ENCODE results near the gene NAA35. TPM values are rescaled to one million over a fixed set of nuclear protein-coding genes. Genes with fewer than 3 reads are reported as not detected.

The NAA35 gene
- total and polyA plus RNA-seq, 2 of the 8 experiments (the other 6 are each of a cell fraction or from before 2014, with no cell fraction given) = 12.9 to 35.2 TPM

- no peak for DNase-seq (ENCODE audit: low read depth in 1 of 2, low spot score in 2 of 2)
- H3K79me1 ChIP-seq (ENCODE audit: low read depth, low read length) = peaks cover 8% of the 10 kb centered on the region; the same call in 1 of the 2 replicates
- peaks cover 0 to 7% of the 10 kb centered on the region in 2 experiments for H4K20me1 ChIP-seq (replicated peaks in 1 of 2; ENCODE audit: control insufficient read depth in 1 of 2, insufficient read depth in 2 of 2, low read length in 2 of 2)
- no peak overlapping the region for H2BK120ac ChIP-seq (replicated peaks; ENCODE audit: low read depth, low read length)
- no peaks in the 10 kb centered on the region for H3K4me1 ChIP-seq (replicated peaks in 1 of 4; ENCODE audit: control insufficient read depth in 3 of 4, insufficient read depth in 4 of 4, low read length in 3 of 4)
- no peaks in the 10 kb centered on the region for H3K9me3 ChIP-seq (ENCODE audit: insufficient read depth in 2 of 2, low read depth in 1 of 2, low read length in 1 of 2)
- no peak overlapping the region for H2BK20ac ChIP-seq (ENCODE audit: low read length)
- H3K27me3 ChIP-seq (replicated peaks in 1 of 4; ENCODE audit: control insufficient read depth in 3 of 4, extremely low read depth in 1 of 4, insufficient read depth in 3 of 4, low read length in 3 of 4) = no peaks in the 10 kb centered on the region
- ChIA-PET CTCF (ENCODE audit: partially characterized antibody) (interaction anchor here (0.7 kb wide), 1 partner anchor 92 kb away, joined by 3 read pairs; no protein-coding TSS in a partner anchor), POLR2A (ENCODE audit: partially characterized antibody) (interaction anchor here (1.7 kb wide), 1 partner anchor 8 kb away, joined by 8 read pairs; the partner anchor contains the start of gene NAA35)
- no peak overlapping the region for H3K9ac ChIP-seq (replicated peaks in 1 of 4; ENCODE audit: extremely low read depth in 1 of 4, low read depth in 3 of 4, low read length in 3 of 4)
- no peak overlapping the region for H3K14ac ChIP-seq (ENCODE audit: insufficient read length)
- no peak overlapping the region for H3K27ac ChIP-seq (ENCODE audit: low read depth, low read length)
- peaks cover 2 to 39% (median 9%) of the 10 kb centered on the region in 4 experiments; a peak in 5 of 8 replicates for H3K36me3 ChIP-seq (ENCODE audit: control insufficient read depth in 2 of 4, insufficient read depth in 4 of 4, low read length in 3 of 4)
- H3K4ac ChIP-seq (replicated peaks; ENCODE audit: insufficient read length, low read depth, low read length) = no peak overlapping the region
- no peak overlapping the region for H3K23ac ChIP-seq (ENCODE audit: insufficient read length)
- FAIRE-seq = no peak
- no peak overlapping the region for H2BK5ac ChIP-seq (ENCODE audit: low read depth, low read length)
- no peak overlapping the region for H2AFZ ChIP-seq (ENCODE audit: low read length)
- H4K91ac ChIP-seq (replicated peaks; ENCODE audit: insufficient read length, low read length) = no peak overlapping the region
- H3K56ac ChIP-seq (replicated peaks; ENCODE audit: insufficient read length, low read depth, low read length) = no peak overlapping the region
- no peak overlapping the region for H2BK15ac ChIP-seq (ENCODE audit: low read length)
- no peak overlapping the region for H2BK12ac ChIP-seq (ENCODE audit: low read depth, low read length)
- no peaks in the 10 kb centered on the region for H3K23me2 ChIP-seq (ENCODE audit: low read depth, low read length)
- no peak overlapping the region for H3K4me2 ChIP-seq (ENCODE audit: insufficient read depth in 1 of 2, low read depth in 2 of 2, low read length in 2 of 2)
- no peak overlapping the region for H4K8ac ChIP-seq (ENCODE audit: extremely low read depth, insufficient read depth, low read length)
- H3K4me3 ChIP-seq (ENCODE audit: extremely low read depth in 1 of 4, insufficient read depth in 2 of 4, low read depth in 3 of 4, low read length in 4 of 4) = no peak overlapping the region
- H2AK5ac ChIP-seq (ENCODE audit: low read depth, low read length) = no peak overlapping the region
- H3K79me2 ChIP-seq (ENCODE audit: control insufficient read depth in 1 of 2, insufficient read depth in 2 of 2, low read length in 2 of 2) = peaks cover 10 to 95% of the 10 kb centered on the region in 2 experiments
- WGBS, 2 experiments (ENCODE audit: extremely low coverage in 1 of 2, insufficient coverage in 1 of 2, insufficient read length in 1 of 2, insufficient replicate concordance in 2 of 2, low coverage in 1 of 2, low lambda C conversion rate in 2 of 2, missing lambda C conversion rate in 1 of 2) = 93% methylated on average over 4 of the region's 4 CpGs; no CpG with 5 or more reads in 1 of the 2 experiments
- no peak overlapping the region for H3K18ac ChIP-seq (ENCODE audit: extremely low read depth, low read length)
- no peak overlapping the region for H4K5ac ChIP-seq (ENCODE audit: insufficient read length, low read depth, low read length)
- TF ChIP-seq CTBP2 (IDR thresholded peaks at IDR 0.05; ENCODE audit: borderline replicate concordance, insufficient read depth, insufficient read length, low read length) (no peak), CHD1 (IDR thresholded peaks at IDR 0.05; ENCODE audit: low read depth, low read length) (no peak), TAF1 (IDR thresholded peaks at IDR 0.05; ENCODE audit: low read depth, low read length) (no peak), ATF3 (IDR thresholded peaks at IDR 0.05; ENCODE audit: insufficient read depth, low read depth, low read length) (no peak), KDM1A (IDR thresholded peaks at IDR 0.05; ENCODE audit: borderline replicate concordance, low read length) (no peak), EP300 (IDR thresholded peaks at IDR 0.05; ENCODE audit: borderline replicate concordance in 1 of 2, low read depth in 2 of 2, low read length in 2 of 2) (no peak), ASH2L (IDR thresholded peaks at IDR 0.05; ENCODE audit: low read length) (no peak), SP1 (IDR thresholded peaks at IDR 0.05; ENCODE audit: low read depth, low read length) (no peak), RBBP5 (IDR thresholded peaks at IDR 0.05; ENCODE audit: borderline replicate concordance, low read depth, low read length) (no peak), CREB1 (IDR thresholded peaks at IDR 0.05) (no peak), CBX8 (IDR thresholded peaks at IDR 0.05; ENCODE audit: borderline replicate concordance, low read depth, low read length) (no peak), TEAD4 (IDR thresholded peaks at IDR 0.05; ENCODE audit: low read depth, low read length) (no peak), SRF (IDR thresholded peaks at IDR 0.05; ENCODE audit: low read depth, low read length) (no peak)
Observed at GRCh38 chr9:85949586-85950335, 8.8 kb downstream of the NAA35 start.
